Measurements from ENCODE around the gene NDUFS2.
"Not testable (repeated sequence)": the region's sequence is repeated elsewhere in the genome, so short reads cannot be mapped to it uniquely, and the experiment has no call there.

Gene NDUFS2

GRCh38 chr1:161255955-161256520, 53.9 kb downstream of the NDUFS2 start:
- DNase-seq = not testable (repeated sequence)

- DNase-seq = not testable (repeated sequence)
These were observed 54.9 kb downstream of the NDUFS2 start for GRCh38 chr1:161257109-161257508.

- DNase-seq = peak; percentile 32
These were observed 56.5 kb downstream of the NDUFS2 start, which contains the start of gene PCP4L1 for GRCh38 chr1:161258439-161259344. TSS of gene PCP4L1 (plus strand) at chr1:161258745. CDS start at chr1:161258975, 230 bp downstream.

GRCh38 chr1:161259345-161259702, 57.2 kb downstream of the NDUFS2 start:
- DNase-seq = no peak

GRCh38 chr1:161259765-161260164, 57.6 kb downstream of the NDUFS2 start:
- no peak for DNase-seq

- no peak for DNase-seq
These were observed 58.5 kb downstream of the NDUFS2 start for GRCh38 chr1:161260376-161261260.

GRCh38 chr1:161261261-161262235, 59.4 kb downstream of the NDUFS2 start:
- no peak for DNase-seq
